Measurements from ENCODE around the gene TEKT5.

The TEKT5 gene

GRCh38 chr16:10579965-10580882 lies 114.5 kb downstream of the TEKT5 start, which contains the start of gene EMP2:
EMP2 (minus strand) TSS chr16:10580598; CDS start chr16:10547617, 32,981 bp downstream.
- peak; percentile 55 for TF ChIP-seq CTCF (IDR thresholded peaks at IDR 0.05)

GRCh38 chr16:10579575-10579964 lies 115.2 kb downstream of the TEKT5 start:
- no peak for TF ChIP-seq CTCF (IDR thresholded peaks at IDR 0.05)

GRCh38 chr16:10578474-10579316 lies 116.0 kb downstream of the TEKT5 start:
- no peak for TF ChIP-seq CTCF (IDR thresholded peaks at IDR 0.05)
